H1 (cell line): ENCODE data around the gene TERB1. TPM values are rescaled to one million over a fixed set of nuclear protein-coding genes. Genes with fewer than 3 reads are reported as not detected.
A peak's percentile ranks its signal among the peaks of the same experiment; 100 is the strongest.

ENCODE experiments used
- CTCF ChIA-PET: fragments of 300-600 bp; sonication (Branson Sonifier 250); formaldehyde crosslinking; loops from one replicate; lab custom pipeline; 2021; ENCODE audit not compliant: partially characterized antibody; lab: Charles Lee
- POLR2A ChIA-PET: fragments of 300-600 bp; sonication (Branson Sonifier 250); formaldehyde crosslinking; loops from one replicate; lab custom pipeline; 2021; ENCODE audit warnings: inconsistent platforms; ENCODE audit not compliant: partially characterized antibody; lab: Charles Lee
- DNase-seq, 2 experiments: peaks; one replicate each; pipeline versions ENCODE4 v3.0.0 to v3.0.0-alpha.2; 2010 to 2022; ENCODE audit warnings: low spot score in 2 of 2, low read depth in 1 of 2, mixed read lengths in 1 of 2
- FAIRE-seq: peaks from 2 replicates; lab custom pipeline; 2011; peaks lifted over from hg19 to GRCh38; lab: Jason Lieb, UNC
- H2AFZ ChIP-seq: 2 replicates; pipeline ENCODE4 v1.8.1; 2012; ENCODE audit warnings: low read length, inconsistent platforms
- H2AK5ac ChIP-seq: 2 replicates; pipeline ENCODE4 v1.6.1; 2013; ENCODE audit warnings: low read depth, low read length
- H2BK120ac ChIP-seq: replicated peaks from 2 replicates; pipeline ENCODE3; 2013; ENCODE audit warnings: low read depth, low read length, inconsistent platforms
- H2BK12ac ChIP-seq: 2 replicates; pipeline ENCODE4 v1.6.1; 2013; ENCODE audit warnings: low read depth, low read length
- H2BK15ac ChIP-seq: 2 replicates; pipeline ENCODE4 v1.6.1; 2013; ENCODE audit warnings: low read length
- H2BK20ac ChIP-seq: 2 replicates; pipeline ENCODE4 v1.6.1; 2013; ENCODE audit warnings: low read length
- H2BK5ac ChIP-seq: 2 replicates; pipeline ENCODE4 v1.6.1; 2013; ENCODE audit warnings: low read depth, low read length
- H3K14ac ChIP-seq: 2 replicates; pipeline ENCODE4 v1.6.1; 2013; ENCODE audit warnings: inconsistent platforms; ENCODE audit not compliant: insufficient read length
- H3K18ac ChIP-seq: 2 replicates; pipeline ENCODE4 v1.6.1; 2013; ENCODE audit warnings: low read length; ENCODE audit errors: extremely low read depth
- H3K23ac ChIP-seq: 2 replicates; pipeline ENCODE4 v1.6.1; 2013; ENCODE audit warnings: inconsistent platforms; ENCODE audit not compliant: insufficient read length
- H3K23me2 ChIP-seq: 2 replicates; pipeline ENCODE4 v1.6.1; 2013; ENCODE audit warnings: low read depth, low read length
- H3K27ac ChIP-seq: 2 replicates; pipeline ENCODE4 v1.6.1; 2011; ENCODE audit warnings: low read depth, low read length, inconsistent platforms
- H3K27me3 ChIP-seq, 4 experiments: replicated peaks in 1 of 4; 1 replicate in 1 of 4; 2 replicates in 3 of 4; pipeline versions ENCODE4 v1.6.1 to v1.8.1; 2011 to 2013; ENCODE audit warnings: low read length in 3 of 4, mild to moderate bottlenecking in 3 of 4, inconsistent platforms in 2 of 4, mixed read lengths in 2 of 4, moderate library complexity in 1 of 4; ENCODE audit not compliant: control insufficient read depth in 3 of 4, insufficient read depth in 3 of 4; ENCODE audit errors: extremely low read depth in 1 of 4
- H3K36me3 ChIP-seq, 4 experiments: 2 replicates each; pipeline versions ENCODE4 v1.6.1 to v1.8.1; 2011 to 2013; ENCODE audit warnings: mild to moderate bottlenecking in 4 of 4, low read length in 3 of 4, moderate library complexity in 2 of 4, control low read depth in 1 of 4, inconsistent platforms in 1 of 4; ENCODE audit not compliant: insufficient read depth in 4 of 4, control insufficient read depth in 2 of 4
- H3K4ac ChIP-seq: replicated peaks from 2 replicates; pipeline ENCODE3; 2013; ENCODE audit warnings: low read length, low read depth, mixed read lengths, inconsistent platforms; ENCODE audit not compliant: insufficient read length
- H3K4me1 ChIP-seq, 4 experiments: replicated peaks in 1 of 4; 1 replicate in 1 of 4; 2 replicates in 3 of 4; pipeline versions ENCODE4 v1.6.1 to v1.8.1; 2011 to 2013; ENCODE audit warnings: low read length in 3 of 4, inconsistent platforms in 2 of 4, mixed read lengths in 1 of 4; ENCODE audit not compliant: insufficient read depth in 4 of 4, control insufficient read depth in 3 of 4
- H3K4me2 ChIP-seq, 2 experiments: 2 replicates each; pipeline versions ENCODE4 v1.6.1 to v1.8.1; 2011 to 2013; ENCODE audit warnings: low read depth in 2 of 2, low read length in 2 of 2, control low read depth in 1 of 2, inconsistent platforms in 1 of 2, mild to moderate bottlenecking in 1 of 2; ENCODE audit not compliant: insufficient read depth in 1 of 2
- H3K4me3 ChIP-seq, 4 experiments: fragments of 200-600, 300-600 bp in 1 of 4; sonication (generic), shearing (Covaris generic), sonication (Bioruptor Twin) in 1 of 4; 2 replicates each; pipeline versions ENCODE4 v1.5.1 to v1.8.1; 2011 to 2016; ENCODE audit warnings: low read length in 4 of 4, low read depth in 3 of 4, control low read depth in 2 of 4, inconsistent platforms in 2 of 4, mild to moderate bottlenecking in 2 of 4, mixed read lengths in 1 of 4, moderate library complexity in 1 of 4; ENCODE audit not compliant: insufficient read depth in 2 of 4; ENCODE audit errors: extremely low read depth in 1 of 4
- H3K56ac ChIP-seq: replicated peaks from 2 replicates; pipeline ENCODE3; 2013; ENCODE audit warnings: low read depth, mild to moderate bottlenecking, mixed read lengths, low read length, inconsistent platforms; ENCODE audit not compliant: insufficient read length
- H3K79me1 ChIP-seq: 2 replicates; pipeline ENCODE4 v1.6.1; 2013; ENCODE audit warnings: low read depth, low read length, control low read depth
- H3K79me2 ChIP-seq, 2 experiments: 2 replicates each; pipeline versions ENCODE4 v1.6.1 to v1.8.1; 2012 to 2013; ENCODE audit warnings: low read length in 2 of 2, mild to moderate bottlenecking in 2 of 2, inconsistent platforms in 1 of 2; ENCODE audit not compliant: insufficient read depth in 2 of 2, control insufficient read depth in 1 of 2
- H3K9ac ChIP-seq, 4 experiments: replicated peaks in 1 of 4; 1 replicate in 1 of 4; 2 replicates in 3 of 4; pipeline versions ENCODE4 v1.6.1 to v1.8.1; 2011 to 2013; ENCODE audit warnings: low read depth in 3 of 4, low read length in 3 of 4, control low read depth in 2 of 4, mild to moderate bottlenecking in 2 of 4, moderate library complexity in 2 of 4, inconsistent platforms in 1 of 4; ENCODE audit errors: extremely low read depth in 1 of 4
- H3K9me3 ChIP-seq, 2 experiments: 2 replicates each; pipeline versions ENCODE4 v1.6.1 to v1.8.1; 2012 to 2013; ENCODE audit warnings: mild to moderate bottlenecking in 2 of 2, moderate library complexity in 2 of 2, control low read depth in 1 of 2, inconsistent platforms in 1 of 2, low read depth in 1 of 2, low read length in 1 of 2, mixed read lengths in 1 of 2; ENCODE audit not compliant: insufficient read depth in 2 of 2
- H4K20me1 ChIP-seq, 2 experiments: replicated peaks in 1 of 2; 2 replicates each; pipeline versions ENCODE3 to v1.8.1; 2011 to 2013; ENCODE audit warnings: inconsistent platforms in 2 of 2, low read length in 2 of 2, mild to moderate bottlenecking in 1 of 2; ENCODE audit not compliant: insufficient read depth in 2 of 2, control insufficient read depth in 1 of 2
- H4K5ac ChIP-seq: 2 replicates; pipeline ENCODE4 v1.6.1; 2013; ENCODE audit warnings: low read length, low read depth, mixed read lengths, inconsistent platforms; ENCODE audit not compliant: insufficient read length
- H4K8ac ChIP-seq: 2 replicates; pipeline ENCODE4 v1.8.0; 2013; ENCODE audit warnings: mild to moderate bottlenecking, moderate library complexity, low read length, inconsistent platforms; ENCODE audit not compliant: insufficient read depth; ENCODE audit errors: extremely low read depth
- H4K91ac ChIP-seq: replicated peaks from 2 replicates; pipeline ENCODE3; 2013; ENCODE audit warnings: low read length, mixed read lengths, inconsistent platforms; ENCODE audit not compliant: insufficient read length
- EP300 ChIP-seq, 2 experiments: IDR thresholded peaks; 1 replicate in 1 of 2; 2 replicates in 1 of 2; pipeline ENCODE4 v1.6.1; 2011 to 2012; ENCODE audit warnings: low read depth in 2 of 2, low read length in 2 of 2, mild to moderate bottlenecking in 2 of 2, borderline replicate concordance in 1 of 2, inconsistent platforms in 1 of 2, moderate library complexity in 1 of 2
- MAFK ChIP-seq: IDR thresholded peaks from 2 replicates; pipeline ENCODE4 v1.6.1; 2012; ENCODE audit warnings: low read depth, mild to moderate bottlenecking, improper control_type of control experiment, low read length
- SUZ12 ChIP-seq: fragments of 200-600 bp; sonication (generic); IDR thresholded peaks from 2 replicates; pipeline ENCODE4 v1.6.1; 2012; ENCODE audit warnings: mild to moderate bottlenecking, inconsistent platforms, low read length, moderate library complexity, mixed read lengths
- TAF1 ChIP-seq: IDR thresholded peaks from 2 replicates; pipeline ENCODE4 v1.6.1; 2011; ENCODE audit warnings: mild to moderate bottlenecking, low read depth, low read length
- WGBS, 2 experiments: shearing (Covaris generic) in 1 of 2; methylation state at CpG; one replicate each; pipeline versions ENCODE4 v1.1.6 to v1.1.7; 2013 to 2015; ENCODE audit warnings: low lambda C conversion rate in 2 of 2, mixed read lengths in 2 of 2, inconsistent platforms in 1 of 2, low coverage in 1 of 2, missing lambda C conversion rate in 1 of 2; ENCODE audit not compliant: insufficient replicate concordance in 2 of 2, insufficient coverage in 1 of 2, insufficient read length in 1 of 2; ENCODE audit errors: extremely low coverage in 1 of 2, missing lambda C conversion rate in 1 of 2; 5-methylcytosine and 5-hydroxymethylcytosine counted together
- polyA plus RNA-seq, 7 experiments: library from polyadenylated mRNA; depleted of rRNA in 3 of 7; stranded (reverse) in 5 of 7; unstranded in 2 of 7; fragments of >200 nt in 5 of 7; fragments of 200-250 nt in 2 of 7; gene quantifications; 1 replicate in 5 of 7; 2 replicates in 1 of 7; 4 replicates in 1 of 7; pipeline versions ENCODE4 v1.2.1 to v1.2.3, GENCODE V29; 2011 to 2013; ENCODE audit warnings: missing spikeins in 2 of 7, mixed read lengths in 2 of 7
- total RNA-seq: library from RNA; stranded (reverse); fragmentation: NEBNext Ultra II Directional; extraction: Animal tissue kit (Norgen Biotek cat#: 25700); gene quantifications from 2 replicates; pipeline ENCODE4 v1.2.1, GENCODE V29; 2021
- TF ChIP-seq, protein P1 (sequence below), 3 experiments: IDR thresholded peaks; 1 replicate in 2 of 3; 2 replicates in 1 of 3; pipeline versions ENCODE4 v1.5.1 to v1.6.1; 2011; ENCODE audit warnings: low read length in 3 of 3, mild to moderate bottlenecking in 3 of 3, inconsistent platforms in 2 of 3, low read depth in 1 of 3, moderate library complexity in 1 of 3; ENCODE audit not compliant: insufficient read depth in 1 of 3; ENCODE audit errors: control extremely low read depth in 1 of 3

The TERB1 gene
- total and polyA plus RNA-seq, 2 of the 8 experiments (the other 6 are each of a cell fraction or from before 2014, with no cell fraction given) = not detected

GRCh38 chr16:66845080-66845410 is 43.7 kb upstream of the TERB1 start:
- Histone ChIP-seq H2BK15ac (no peak overlapping the region), H3K27me3 (peaks cover 14 to 45% (median 36%) of the 10 kb centered on the region in 4 experiments), H3K27ac (no peak overlapping the region), H3K56ac (no peak overlapping the region), H3K14ac (no peak overlapping the region), H2BK120ac (no peak overlapping the region), H2AK5ac (no peak overlapping the region), H2AFZ (peak overlapping the region; percentile 48; the same call in 1 of the 2 replicates), H3K4me3 (peak overlapping the region; percentile 46 to 75 (median 62)), H3K36me3 (no peaks in the 10 kb centered on the region), H3K9ac (peak overlapping the region in 1 of 4 experiments; percentile 6; a peak in 2 of 7 replicates), H2BK20ac (no peak overlapping the region), H3K79me1 (no peaks in the 10 kb centered on the region), H3K9me3 (no peaks in the 10 kb centered on the region), H3K4me1 (peaks cover 0 to 2% (median 0%) of the 10 kb centered on the region in 4 experiments; a peak in 3 of 7 replicates), H3K4me2 (peak overlapping the region; percentile 80 to 98), H3K23me2 (peaks cover 12% of the 10 kb centered on the region), H4K20me1 (peaks cover 0 to 3% of the 10 kb centered on the region in 2 experiments), H2BK12ac (no peak overlapping the region), H3K18ac (peak overlapping the region; percentile 48; the same call in 1 of the 2 replicates), H4K8ac (no peak overlapping the region), H3K79me2 (no peaks in the 10 kb centered on the region), H4K91ac (no peak overlapping the region), H3K23ac (no peak overlapping the region), H4K5ac (no peak overlapping the region), H3K4ac (no peak overlapping the region), H2BK5ac (no peak overlapping the region)
- WGBS, 2 experiments = 47% methylated on average over 5 of the region's 10 CpGs; no CpG with 5 or more reads in 1 of the 2 experiments
- ChIA-PET CTCF (interaction anchor here (0.9 to 13.4 kb wide), 5 partner anchors 8 to 93 kb away, joined by 3 to 162 read pairs (median 4); partner anchors contain the start of gene NAE1), POLR2A (interaction anchor here (0.6 to 3.3 kb wide), 3 partner anchors 15 to 94 kb away, joined by 3 to 26 read pairs (median 7); partner anchors contain the start of genes DYNC1LI2 and NAE1)
- no peak for DNase-seq
- TF ChIP-seq SUZ12 (peak; percentile 41; the same call in 1 of the 2 replicates), EP300 (IDR thresholded peaks at IDR 0.05; ENCODE audit: borderline replicate concordance in 1 of 2, low read depth in 2 of 2, low read length in 2 of 2) (no peak), TAF1 (no peak), MAFK (no peak)
- TF ChIP-seq, protein P1, sequence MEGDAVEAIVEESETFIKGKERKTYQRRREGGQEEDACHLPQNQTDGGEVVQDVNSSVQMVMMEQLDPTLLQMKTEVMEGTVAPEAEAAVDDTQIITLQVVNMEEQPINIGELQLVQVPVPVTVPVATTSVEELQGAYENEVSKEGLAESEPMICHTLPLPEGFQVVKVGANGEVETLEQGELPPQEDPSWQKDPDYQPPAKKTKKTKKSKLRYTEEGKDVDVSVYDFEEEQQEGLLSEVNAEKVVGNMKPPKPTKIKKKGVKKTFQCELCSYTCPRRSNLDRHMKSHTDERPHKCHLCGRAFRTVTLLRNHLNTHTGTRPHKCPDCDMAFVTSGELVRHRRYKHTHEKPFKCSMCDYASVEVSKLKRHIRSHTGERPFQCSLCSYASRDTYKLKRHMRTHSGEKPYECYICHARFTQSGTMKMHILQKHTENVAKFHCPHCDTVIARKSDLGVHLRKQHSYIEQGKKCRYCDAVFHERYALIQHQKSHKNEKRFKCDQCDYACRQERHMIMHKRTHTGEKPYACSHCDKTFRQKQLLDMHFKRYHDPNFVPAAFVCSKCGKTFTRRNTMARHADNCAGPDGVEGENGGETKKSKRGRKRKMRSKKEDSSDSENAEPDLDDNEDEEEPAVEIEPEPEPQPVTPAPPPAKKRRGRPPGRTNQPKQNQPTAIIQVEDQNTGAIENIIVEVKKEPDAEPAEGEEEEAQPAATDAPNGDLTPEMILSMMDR (IDR thresholded peaks at IDR 0.05; ENCODE audit: control extremely low read depth in 1 of 3, insufficient read depth in 1 of 3, low read depth in 1 of 3, low read length in 3 of 3) = no peak
- FAIRE-seq = no peak
